ENCODE measurements around the gene LHFPL5.

The LHFPL5 gene

GRCh38 chr6:35794536-35795452 lies 10.4 kb upstream of the LHFPL5 start:
- DNase-seq (ENCODE audit: low read depth) = no peak

DNA sequence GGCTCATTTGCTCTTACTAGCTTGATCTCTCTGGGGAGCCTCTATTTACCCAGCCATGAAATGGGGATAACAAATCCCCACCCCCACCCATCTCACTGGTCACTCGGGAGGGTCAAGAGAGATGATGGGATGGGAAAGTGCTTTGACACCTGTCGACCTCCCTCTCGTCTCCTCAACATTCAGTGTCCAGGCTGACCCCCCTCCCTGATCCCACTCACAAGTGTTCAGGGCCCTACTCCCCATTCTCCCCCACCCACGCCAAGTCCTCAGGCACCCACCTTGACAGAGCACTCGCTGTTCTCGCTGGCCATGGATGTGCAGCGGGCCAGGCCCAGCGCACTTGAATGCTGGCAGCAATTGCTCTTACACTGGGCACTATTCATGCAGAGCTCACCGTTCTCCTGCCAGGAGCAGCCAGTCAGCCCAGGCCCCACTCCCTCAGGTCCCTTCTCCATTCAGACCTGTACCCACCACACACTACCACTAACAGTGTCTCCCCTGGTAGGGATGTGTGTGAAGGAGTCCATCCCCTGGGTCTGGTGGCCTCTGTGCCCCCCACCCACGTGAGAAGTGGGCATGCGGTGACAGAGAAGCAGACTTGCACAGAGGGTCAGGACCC lies 9.6 kb upstream of the LHFPL5 start:
- DNase-seq (ENCODE audit: low read depth) = no peak

DNA sequence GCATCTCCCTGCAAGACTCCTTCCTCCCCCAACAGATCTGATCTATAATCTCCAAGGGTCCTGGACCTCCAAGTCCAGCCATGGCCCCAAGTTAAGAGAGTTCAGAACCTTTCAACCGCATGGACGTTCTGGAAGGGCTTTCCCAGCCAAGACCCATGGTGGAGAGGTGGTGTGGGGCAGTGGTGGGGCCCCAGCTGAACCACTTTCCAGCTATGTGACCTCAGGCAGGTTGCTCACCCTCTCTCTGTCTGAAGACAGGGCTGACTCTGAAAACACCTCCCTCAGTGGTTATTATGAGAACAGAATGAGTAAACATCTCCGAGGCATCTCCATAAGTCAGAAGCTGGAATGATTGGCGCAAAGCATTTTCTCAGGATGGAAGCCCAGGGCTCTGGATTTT lies 8.9 kb upstream of the LHFPL5 start:
- no peak for DNase-seq (ENCODE audit: low read depth)

GRCh38 chr6:35797837-35798526 lies 7.2 kb upstream of the LHFPL5 start:
- DNase-seq (ENCODE audit: low read depth) = no peak

DNA sequence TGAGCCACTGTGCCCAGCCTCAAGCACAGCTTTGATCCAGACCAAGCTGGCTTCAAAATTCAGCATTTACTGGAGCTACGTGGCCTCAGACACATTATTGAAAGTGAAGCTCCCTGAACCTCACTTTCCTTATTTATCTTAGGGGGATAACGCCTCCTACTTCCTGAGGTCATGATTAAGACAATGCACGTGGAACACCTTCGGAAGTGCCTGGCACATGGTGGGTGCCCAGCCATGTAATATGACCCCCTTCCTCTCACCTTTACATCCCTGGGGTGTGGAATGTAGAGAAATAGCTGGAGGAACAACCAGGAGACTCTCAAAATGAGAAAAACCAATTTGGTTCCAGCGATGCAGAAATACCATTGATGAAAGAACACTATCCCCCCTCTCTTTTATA lies 6.4 kb upstream of the LHFPL5 start:
- no peak for DNase-seq (ENCODE audit: low read depth)

DNA sequence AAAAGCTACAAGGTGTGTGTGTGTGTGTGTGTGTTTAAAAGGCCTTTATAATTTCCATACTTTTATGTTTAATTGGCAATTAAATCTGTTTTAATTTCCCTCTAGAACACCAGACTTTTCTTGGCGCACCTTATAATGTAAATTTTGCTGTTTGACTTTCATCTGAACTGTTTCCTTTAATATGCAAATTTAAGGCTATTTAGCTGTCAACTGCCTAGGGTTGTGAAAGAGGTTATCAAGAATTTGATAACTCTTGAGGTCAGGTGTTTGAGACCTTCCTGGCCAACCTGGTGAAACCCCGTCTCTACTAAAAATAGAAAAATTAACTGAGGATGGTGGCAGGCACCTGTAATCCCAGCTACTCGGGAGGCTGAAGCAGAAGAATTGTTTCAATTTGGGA lies 4.0 kb upstream of the LHFPL5 start:
- DNase-seq (ENCODE audit: low read depth) = no peak

- DNase-seq (ENCODE audit: low read depth) = no peak
Measured at GRCh38 chr6:35808688-35809087, 3.5 kb downstream of the LHFPL5 start.

DNA sequence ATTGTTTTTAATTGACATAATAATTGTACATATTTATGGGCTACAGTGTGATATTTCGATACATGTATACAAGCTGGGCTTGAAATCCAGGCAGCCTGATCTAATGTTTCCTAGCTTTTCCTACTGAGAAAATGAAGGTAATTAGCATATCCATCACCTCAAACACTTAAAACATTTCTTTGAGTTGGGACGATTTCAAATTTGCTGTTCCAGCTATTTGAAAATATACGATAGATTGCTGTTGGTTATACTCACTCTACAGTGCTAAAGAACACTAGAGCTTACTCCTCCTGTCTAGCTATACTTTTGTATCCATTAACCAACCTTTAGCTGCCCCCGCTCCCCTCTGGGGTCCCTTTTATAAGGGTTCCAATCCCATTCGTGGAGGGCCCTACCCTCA lies 4.7 kb downstream of the LHFPL5 start:
- DNase-seq (ENCODE audit: low read depth) = no peak

DNA sequence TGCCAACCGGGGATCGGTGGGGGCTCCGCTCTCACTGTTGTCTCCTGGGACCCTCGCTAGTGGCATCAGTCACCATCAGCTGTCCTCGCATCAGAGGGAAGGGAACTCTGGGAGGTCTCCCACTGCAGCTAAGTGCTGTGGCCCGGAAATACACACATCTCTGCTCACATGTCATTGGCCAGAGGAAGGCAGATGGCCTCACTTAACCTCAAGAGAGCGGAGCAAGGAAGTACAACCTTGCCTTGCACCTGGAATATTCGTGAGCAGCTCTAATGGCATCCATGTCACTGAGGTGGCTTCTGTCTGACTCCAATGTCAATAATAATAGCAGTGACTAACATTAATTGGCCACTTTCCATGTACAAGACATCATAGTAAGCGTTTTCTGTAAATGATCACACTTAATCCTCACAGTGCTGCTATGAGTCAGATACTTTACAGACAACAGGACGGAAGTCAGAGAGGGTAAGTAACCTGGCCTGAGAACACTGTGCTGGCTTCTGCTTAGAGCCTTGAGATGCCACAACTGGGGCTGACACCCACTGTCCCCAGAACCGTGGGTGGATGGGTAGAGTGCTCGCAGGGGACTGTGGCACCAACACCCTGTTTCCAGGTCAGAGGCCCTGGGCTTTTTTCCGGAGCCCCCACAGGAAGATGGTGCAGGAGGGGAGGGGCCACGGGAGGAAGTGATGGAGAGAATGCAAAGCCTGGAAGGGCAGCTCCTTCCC lies 6.0 kb downstream of the LHFPL5 start:
- no peak for DNase-seq (ENCODE audit: low read depth)

DNA sequence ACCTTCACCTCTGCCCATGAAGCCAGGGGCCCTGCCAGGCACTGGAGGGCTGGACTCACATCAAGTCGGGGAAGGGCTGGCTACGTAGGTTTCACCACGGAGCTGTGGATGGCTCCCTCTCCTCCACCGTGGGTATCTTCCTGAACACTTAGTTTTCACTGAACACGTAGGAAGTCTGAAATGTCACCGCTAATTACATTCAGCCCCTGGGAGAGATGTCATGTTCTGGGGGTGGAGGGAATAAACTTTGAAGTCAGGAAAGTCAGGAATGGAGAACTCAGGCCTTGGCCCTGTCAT lies 6.5 kb downstream of the LHFPL5 start:
- no peak for DNase-seq (ENCODE audit: low read depth)

- no peak for DNase-seq (ENCODE audit: low read depth)
Measured at GRCh38 chr6:35817515-35817914, 12.4 kb downstream of the LHFPL5 start.

DNA sequence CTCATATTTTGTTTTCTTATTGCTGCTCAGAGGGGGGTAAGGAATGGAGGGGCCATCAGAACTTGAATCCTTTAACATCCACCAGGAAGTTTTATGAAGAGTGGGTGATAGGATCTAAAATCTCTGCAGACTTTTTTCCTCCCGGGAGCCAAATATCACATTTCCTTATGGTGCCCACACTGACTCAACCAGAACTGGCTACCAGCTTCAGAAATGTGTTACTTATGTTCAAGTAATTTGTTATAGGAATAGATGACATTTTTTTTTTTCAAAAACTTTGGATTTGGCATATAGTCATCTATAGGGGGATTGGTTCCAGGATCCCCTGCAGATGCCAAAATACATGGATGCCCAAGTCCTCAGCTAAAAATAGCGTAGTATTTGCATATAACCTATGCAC lies 18.4 kb downstream of the LHFPL5 start:
- no peak for DNase-seq (ENCODE audit: low read depth)

- DNase-seq (ENCODE audit: low read depth) = no peak
Measured at GRCh38 chr6:35824552-35825192, 19.5 kb downstream of the LHFPL5 start.

- no peak for DNase-seq (ENCODE audit: low read depth)
Measured at GRCh38 chr6:35829306-35829705, 24.2 kb downstream of the LHFPL5 start.

DNA sequence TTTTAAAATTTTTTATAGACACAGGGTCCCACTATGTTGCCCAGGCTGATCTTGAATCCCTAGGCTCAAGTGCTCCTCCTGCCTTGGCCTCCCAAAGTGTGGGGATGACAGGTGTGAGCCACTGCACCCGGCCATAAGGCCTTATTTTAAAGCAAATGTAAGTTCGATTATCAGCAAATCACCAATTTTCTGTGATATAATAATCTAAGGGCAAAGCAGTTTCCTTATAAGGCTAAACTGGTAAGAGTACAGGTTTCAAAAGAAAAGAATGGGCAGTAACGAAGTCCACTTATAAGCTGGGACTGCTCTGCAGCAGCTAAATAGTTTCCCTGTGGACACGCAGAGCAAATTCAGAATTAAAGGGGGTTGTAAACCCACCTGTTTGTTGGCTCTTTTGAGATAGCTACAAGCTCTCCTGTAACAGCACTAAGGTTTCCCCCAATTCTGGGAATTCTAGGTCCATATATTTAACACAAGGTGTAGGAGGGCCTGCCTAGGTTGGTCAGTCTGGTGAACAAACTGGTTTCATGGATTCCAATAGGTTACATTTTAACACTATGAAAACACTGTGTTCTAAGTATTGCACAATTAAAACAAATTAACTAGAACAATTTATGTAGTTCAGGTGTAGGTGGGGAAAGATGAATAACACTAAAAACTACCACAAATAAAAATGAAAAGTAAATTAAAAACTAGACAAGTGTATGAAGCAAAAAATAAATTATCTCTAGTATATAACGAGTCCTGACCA lies 26.3 kb downstream of the LHFPL5 start:
- no peak for DNase-seq (ENCODE audit: low read depth)

GRCh38 chr6:35833536-35833935 lies 28.4 kb downstream of the LHFPL5 start:
- DNase-seq (ENCODE audit: low read depth) = no peak

DNA sequence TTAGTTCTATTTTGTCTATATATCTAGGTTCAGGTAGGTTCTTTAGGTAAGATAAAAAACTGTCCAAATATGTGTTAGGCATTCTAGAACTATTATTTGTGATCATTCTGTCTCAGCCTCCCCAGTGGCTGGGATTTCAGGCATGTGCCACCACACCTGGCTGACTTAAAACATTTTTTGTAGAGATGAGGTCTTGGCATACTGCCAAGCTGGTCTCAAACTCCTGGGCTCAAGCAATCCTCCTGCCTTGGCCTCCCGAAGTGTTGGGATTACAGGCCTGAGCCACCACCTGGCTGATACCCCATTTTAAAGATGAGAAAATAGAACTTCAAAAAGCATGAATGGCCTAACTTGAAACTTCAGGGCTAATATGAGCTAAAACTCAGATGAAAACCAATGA lies 33.9 kb downstream of the LHFPL5 start:
- no peak for DNase-seq (ENCODE audit: low read depth)

DNA sequence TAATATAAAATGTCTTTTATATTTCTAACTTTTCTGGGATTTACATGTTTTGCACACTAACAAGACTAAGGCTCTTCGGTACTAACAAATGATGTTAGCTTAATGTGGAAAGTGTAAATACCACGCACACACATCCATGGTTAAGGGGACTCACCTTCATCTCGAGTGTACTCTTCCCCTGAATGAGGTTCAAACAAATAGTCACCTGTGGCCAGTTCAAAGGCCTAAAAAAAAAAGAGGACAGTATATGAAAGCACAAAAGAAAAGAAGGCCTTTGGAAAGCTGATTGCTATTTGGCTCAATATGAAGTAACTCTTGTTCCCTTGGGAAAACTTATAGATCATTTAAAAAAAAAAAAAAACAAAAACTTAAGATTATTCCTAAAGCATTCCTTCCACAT lies 37.2 kb downstream of the LHFPL5 start:
- DNase-seq (ENCODE audit: low read depth) = no peak

DNA sequence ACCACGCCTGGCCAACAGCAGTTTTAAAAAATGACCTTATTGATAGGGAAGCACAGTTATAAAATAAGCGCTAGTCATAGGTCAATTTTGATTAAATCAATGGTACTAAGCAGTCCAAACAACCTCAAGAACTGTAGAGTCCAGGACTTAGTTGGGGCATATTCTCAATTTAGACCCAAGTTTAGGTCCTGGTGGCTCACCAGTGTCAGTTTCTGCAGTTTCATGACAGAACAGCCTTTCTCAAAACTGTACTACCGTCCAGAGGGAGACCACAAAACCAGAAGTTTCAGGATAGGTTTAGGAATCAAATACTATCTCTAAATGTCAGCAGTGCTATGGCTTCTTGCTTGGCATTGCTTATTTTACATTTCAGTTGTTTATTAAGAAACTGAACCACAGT lies 39.1 kb downstream of the LHFPL5 start:
- DNase-seq (ENCODE audit: low read depth) = no peak

DNA sequence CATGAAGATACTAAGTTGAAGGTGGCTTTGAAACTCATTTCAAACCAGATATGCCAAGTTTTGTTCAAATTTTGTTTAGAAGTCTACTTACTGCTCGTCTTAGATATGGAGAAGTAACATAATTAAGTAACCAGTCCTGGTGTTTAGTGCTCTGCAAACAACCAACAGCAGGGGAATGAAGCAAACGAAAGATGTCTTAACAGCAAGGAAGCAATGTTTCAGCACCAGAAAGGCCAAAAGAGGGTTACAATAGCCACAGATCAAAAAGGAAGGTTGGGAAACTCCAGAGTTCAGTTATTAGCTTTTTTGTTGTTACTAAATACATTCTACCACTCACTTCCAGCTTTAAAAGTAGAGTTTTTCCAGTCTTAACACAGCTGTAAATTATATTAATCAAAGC lies 45.1 kb downstream of the LHFPL5 start:
- DNase-seq (ENCODE audit: low read depth) = no peak

GRCh38 chr6:35852994-35853393 lies 47.8 kb downstream of the LHFPL5 start:
- DNase-seq (ENCODE audit: low read depth) = no peak

All from T follicular helper cell (primary cell).